NB4 (cell line): ENCODE data around the gene DAB2IP.

ENCODE experiments used
- DNase-seq: peaks from one replicate; pipeline ENCODE4 v3.0.0; 2010; ENCODE audit warnings: low read depth
- H3K4me3 ChIP-seq: one replicate; pipeline ENCODE4 v1.5.1; 2011; ENCODE audit warnings: mild to moderate bottlenecking, low read depth, low read length, moderate library complexity
- CTCF ChIP-seq: IDR thresholded peaks from one replicate; pipeline ENCODE4 v1.5.1; 2012; ENCODE audit warnings: low read depth, low read length
- MAX ChIP-seq: IDR thresholded peaks from 2 replicates; pipeline ENCODE4 v1.6.1; 2011; ENCODE audit warnings: low read depth, low read length
- MYC ChIP-seq: IDR thresholded peaks from 2 replicates; pipeline ENCODE4 v1.6.1; 2011; ENCODE audit warnings: low read depth, low read length
- POLR2A ChIP-seq: IDR thresholded peaks from 2 replicates; pipeline ENCODE4 v1.6.1; 2011; ENCODE audit warnings: mild to moderate bottlenecking; ENCODE audit not compliant: insufficient read length; ENCODE audit errors: extremely low read depth

DAB2IP gene

GRCh38 chr9:121648799-121649198 lies 2.6 kb upstream of the DAB2IP start:
- no peak for DNase-seq
- no peak for TF ChIP-seq POLR2A
- no peak for TF ChIP-seq MAX
- no peak overlapping the region for H3K4me3 ChIP-seq

- H3K4me3 ChIP-seq = no peak overlapping the region
- DNase-seq = no peak
- TF ChIP-seq CTCF (no peak), MYC (no peak), MAX (no peak), POLR2A (no peak)
Measured at GRCh38 chr9:121649476-121650216, 1.8 kb upstream of the DAB2IP start.

- peak; percentile 84 for DNase-seq
- TF ChIP-seq POLR2A (no peak), MYC (peak; percentile 38; the same call in 1 of the 2 replicates)
- no peak overlapping the region for H3K4me3 ChIP-seq
Measured at GRCh38 chr9:121650217-121651007, 1.0 kb upstream of the DAB2IP start.

- H3K4me3 ChIP-seq = no peak overlapping the region
- no peak for DNase-seq
Measured at GRCh38 chr9:121651008-121651294, 483 bp upstream of the DAB2IP start.

GRCh38 chr9:121652021-121652837 lies 795 bp downstream of the DAB2IP start:
- DNase-seq = no peak
- TF ChIP-seq POLR2A (no peak), MYC (no peak), MAX (no peak), CTCF (no peak)
- peak overlapping the region; percentile 56 for H3K4me3 ChIP-seq

More at GRCh38 chr9:121651008-121651294, 483 bp upstream of the DAB2IP start:
- TF ChIP-seq MAX (no peak), POLR2A (no peak), MYC (no peak), CTCF (no peak)

GRCh38 chr9:121652838-121653231 lies 1.4 kb downstream of the DAB2IP start:
- DNase-seq = no peak
- no peak for TF ChIP-seq POLR2A
- no peak for TF ChIP-seq MYC
- no peak for TF ChIP-seq MAX
- TF ChIP-seq CTCF = no peak
- H3K4me3 ChIP-seq = no peak overlapping the region
